G401 (cell line): ENCODE data around the gene KCNJ18. TPM values are rescaled to one million over a fixed set of nuclear protein-coding genes. Genes with fewer than 3 reads are reported as not detected.
"Not testable (repeated sequence)": the region's sequence is repeated elsewhere in the genome, so short reads cannot be mapped to it uniquely, and the experiment has no call there.

Experiments
- DNase-seq: peaks from one replicate; pipeline ENCODE4 v3.0.0-alpha.2; 2015; ENCODE audit warnings: low spot score
- in situ Hi-C: cut with HindIII; loops from 2 replicates; pipeline ENCODE4 v1.10.0; 2016; ENCODE audit warnings: low sequenced_read_pairs, mixed read lengths
- total RNA-seq: library from RNA; depleted of rRNA; stranded (reverse); fragments of >200 nt; shearing (Covaris generic); gene quantifications from 2 replicates; pipeline ENCODE4 v1.2.3, GENCODE V29; 2014

KCNJ18 gene
- total RNA-seq, 1 experiment from 2014 or later: not detected

DNA sequence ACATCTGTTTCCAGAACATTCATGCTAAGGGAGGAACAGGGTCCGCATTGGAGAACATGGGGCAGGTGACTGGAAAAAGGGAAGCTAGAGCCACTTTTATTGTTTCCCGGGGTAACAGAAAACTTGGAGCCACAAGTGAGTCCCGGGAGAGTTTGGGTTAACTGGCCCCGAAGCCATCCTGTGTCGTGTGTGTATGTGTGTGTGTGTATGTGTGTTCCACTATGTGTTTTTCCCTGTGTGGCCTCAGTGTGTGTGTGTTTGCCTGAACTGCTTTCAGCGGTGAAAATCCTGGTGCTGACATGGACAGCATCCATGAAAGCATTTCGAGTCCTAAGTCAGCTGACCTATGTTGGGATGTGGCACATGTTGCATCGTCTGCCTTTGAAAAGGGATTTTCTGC, 20.7 kb downstream of the KCNJ18 start:
- in situ Hi-C loops, DNase-seq: not testable (repeated sequence)

DNA sequence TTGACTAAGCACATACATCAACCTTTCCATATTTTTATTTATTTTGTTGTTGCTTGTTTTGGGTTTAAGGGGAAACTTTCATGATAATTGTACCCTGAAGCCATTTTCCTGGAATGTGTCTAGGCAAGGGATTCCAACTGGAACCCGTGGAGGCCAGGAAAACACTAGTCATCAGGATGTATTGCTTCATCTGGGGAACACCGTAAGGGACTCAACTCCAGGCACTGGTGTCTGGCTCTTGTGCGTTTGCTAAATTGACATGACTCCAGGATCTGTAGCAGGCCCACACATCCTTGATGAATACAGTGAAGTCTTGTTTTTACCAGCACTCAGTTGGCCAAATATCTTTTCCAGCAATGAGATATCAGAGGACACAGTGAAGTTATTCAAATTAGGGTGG, 21.3 kb downstream of the KCNJ18 start:
- in situ Hi-C loops, DNase-seq: not testable (repeated sequence)

DNA sequence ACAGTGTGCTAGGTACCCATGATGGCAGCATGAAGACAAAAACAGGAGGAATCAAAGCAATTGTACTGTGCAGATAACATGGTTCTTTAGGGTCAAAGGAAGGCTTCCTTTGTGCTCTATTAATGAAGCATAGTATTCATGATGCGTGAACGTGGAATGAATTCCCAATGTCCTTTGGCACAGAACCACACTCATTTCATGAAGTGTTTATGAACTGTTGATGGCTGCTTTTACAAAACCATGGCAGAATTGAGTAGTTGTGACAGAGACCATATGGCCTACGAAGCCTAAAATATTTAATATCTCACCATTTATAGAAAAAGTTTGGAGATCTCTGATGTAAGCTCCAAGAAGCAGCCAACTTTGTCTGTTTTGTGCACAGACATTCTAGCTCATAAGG, 22.4 kb downstream of the KCNJ18 start:
- DNase-seq, in situ Hi-C loops: not testable (repeated sequence)

DNA sequence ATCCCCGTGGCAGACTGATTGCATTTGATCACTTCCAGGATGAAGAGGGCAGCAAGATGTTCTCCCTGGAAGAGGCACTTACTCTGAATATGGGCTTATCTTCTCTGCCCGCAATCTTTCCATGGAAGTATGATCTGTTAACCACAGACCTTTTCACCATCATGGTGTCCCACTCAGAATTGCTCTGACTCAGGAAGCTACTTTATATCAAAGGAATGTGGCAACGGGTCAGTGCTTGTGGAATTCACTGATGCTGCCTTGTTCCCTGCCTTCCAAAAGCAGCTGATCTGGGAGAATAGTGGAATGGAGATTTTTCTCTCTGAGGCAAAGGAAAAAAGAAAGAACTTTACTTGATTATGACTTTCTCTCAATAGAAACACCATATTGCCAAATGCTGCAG, 23.6 kb downstream of the KCNJ18 start:
- DNase-seq, in situ Hi-C loops: not testable (repeated sequence)

DNA sequence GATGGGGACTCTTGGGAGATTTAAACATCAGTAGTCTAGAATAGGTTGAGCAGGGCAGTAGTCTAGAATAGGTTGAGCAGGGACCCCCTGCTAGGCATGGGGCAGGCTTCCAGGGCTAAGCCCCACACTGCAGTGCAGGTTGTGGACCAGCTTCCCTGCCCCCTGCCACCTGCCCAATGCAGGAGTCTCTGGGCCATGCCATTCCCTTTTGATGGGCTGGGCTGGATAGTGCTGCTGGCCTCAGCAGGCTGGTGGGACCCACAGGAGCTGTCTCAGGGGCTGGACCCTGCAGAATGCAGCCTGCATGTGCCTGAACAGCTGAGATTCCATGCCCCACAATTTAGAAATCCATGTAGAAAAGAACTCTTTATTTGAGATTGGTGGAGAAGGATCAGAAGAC, 26.6 kb downstream of the KCNJ18 start:
- DNase-seq, in situ Hi-C loops: not testable (repeated sequence)

DNA sequence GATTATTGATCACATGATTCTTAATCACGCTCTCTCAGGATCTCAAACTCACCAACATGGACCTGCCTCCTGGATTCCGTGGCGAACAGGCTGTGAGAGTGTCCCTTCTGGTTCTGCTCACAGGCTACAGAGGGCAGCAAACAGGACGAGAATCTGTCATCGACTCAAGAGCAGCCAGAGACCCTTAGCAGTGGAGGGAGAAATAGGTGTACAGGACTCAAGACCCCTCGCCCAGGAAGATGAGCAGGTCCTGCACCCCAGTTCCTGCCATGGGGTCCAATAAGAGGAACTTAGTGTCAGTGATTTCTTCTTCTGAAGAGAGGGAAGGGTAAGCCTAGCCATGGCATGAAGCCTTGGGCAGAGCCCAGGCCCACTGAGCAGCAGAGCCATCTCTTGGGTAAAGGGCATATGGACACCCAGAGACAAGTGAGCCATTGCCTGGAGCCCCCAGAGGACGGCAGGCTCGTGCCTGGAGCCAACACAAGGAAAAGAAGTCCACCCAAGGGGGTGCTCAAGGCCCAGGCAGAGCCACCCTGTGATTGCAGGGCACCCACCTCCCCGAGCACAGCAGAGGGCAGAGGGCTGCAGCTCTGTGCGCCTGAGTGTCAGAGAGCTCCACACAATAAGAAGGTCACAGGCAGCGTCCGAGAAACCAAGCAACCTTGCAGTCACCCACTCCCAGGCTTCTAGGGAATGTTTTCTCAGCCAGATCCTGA, 27.3 kb downstream of the KCNJ18 start:
- DNase-seq, in situ Hi-C loops: not testable (repeated sequence)

DNA sequence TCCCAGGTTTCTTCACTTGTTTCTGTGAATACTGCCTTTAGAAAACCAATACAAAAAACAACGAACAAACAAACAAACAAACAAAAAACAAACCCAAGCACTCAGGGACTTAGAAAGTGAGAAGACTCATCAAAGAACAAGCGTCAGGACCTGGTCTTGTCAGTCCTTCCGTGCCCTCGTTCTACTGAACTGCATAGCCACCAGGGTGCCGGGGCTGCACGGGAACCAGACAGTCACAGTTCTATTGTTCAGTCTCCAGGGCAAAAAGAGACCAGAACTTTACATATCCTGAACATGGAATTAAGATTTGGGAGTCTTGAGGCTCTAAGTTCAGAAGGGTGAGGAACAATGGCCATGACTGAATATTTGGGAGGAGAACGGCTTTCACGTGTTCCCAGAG, 28.2 kb downstream of the KCNJ18 start:
- in situ Hi-C loops, DNase-seq: not testable (repeated sequence)

DNA sequence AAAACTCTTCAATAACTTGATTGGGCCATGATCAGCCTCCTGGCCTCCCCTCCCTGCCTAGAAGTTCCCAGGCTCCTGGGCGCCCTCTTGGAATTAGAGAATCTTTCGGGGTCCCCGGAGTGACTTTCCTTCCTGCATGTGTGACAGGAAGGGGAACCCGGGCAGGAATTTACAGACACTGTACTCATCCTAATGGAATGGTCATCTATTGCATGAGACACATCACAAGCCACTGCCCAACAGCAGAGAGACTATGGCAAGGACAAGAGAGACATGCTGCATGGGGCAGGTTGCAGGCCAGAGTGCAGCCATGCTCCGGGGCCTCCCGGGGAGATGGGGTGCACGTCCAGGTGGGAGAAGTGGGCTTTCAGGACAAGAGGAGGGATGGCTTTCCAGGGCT, 29.9 kb downstream of the KCNJ18 start:
- in situ Hi-C loops: not testable (repeated sequence)

DNA sequence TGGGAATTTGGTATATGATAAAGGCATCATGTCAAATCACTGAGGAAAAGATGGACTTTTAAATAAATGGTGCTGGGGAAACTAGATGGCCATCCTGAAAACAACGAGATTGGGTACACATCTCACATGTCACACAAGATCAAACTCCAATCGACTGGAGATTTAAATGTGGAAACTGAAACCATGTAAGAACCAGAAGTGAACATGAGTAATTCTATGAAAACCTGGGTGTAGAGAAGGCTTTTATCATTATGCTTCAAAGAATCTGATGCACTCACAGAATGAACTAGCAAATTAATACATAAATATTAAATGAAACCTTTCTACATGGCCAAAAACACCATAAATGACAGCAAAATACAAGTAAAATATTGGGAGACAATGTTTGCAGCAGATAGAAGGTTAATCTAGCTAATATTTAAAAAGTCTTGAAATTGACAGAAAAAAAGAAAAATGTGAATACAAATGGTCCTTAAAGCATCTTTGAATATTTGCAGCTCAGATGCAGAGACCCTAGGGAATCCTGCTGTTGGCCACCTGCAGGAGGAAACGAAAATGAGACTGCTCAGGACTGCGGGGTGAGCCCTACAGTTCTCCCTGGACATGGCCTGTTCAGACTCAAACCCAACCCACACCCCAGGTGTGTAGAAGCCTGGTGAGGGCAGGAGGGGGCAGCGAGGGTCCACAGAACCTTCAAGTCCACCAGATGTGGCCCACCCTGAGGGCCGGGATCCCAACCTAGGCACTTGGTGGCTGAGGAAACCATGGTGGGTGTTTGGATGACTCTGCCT, 32.1 kb downstream of the KCNJ18 start:
- DNase-seq, in situ Hi-C loops: not testable (repeated sequence)

More for the DNA sequence above, 29.9 kb downstream of the KCNJ18 start:
- DNase-seq: not testable (repeated sequence)

DNA sequence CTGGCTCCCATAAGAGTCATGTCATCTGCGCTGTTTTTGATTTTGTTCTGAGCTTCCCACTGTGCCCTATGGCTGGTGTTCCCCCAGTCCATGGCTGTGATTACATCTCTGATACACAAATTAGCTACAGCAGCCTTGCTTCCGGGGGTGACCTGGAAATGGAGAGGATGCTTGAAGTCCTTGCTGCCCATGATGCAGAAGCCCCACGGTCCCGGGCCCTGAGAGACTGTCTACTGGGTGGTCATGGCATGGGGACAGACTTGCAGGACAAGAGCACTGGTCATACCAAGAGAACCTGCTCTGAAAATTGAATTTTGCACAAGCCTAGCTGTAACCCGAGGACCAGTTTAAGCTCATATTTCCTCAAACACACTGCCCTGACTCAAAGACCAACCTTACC, 38.8 kb downstream of the KCNJ18 start:
- in situ Hi-C loops, DNase-seq: not testable (repeated sequence)

DNA sequence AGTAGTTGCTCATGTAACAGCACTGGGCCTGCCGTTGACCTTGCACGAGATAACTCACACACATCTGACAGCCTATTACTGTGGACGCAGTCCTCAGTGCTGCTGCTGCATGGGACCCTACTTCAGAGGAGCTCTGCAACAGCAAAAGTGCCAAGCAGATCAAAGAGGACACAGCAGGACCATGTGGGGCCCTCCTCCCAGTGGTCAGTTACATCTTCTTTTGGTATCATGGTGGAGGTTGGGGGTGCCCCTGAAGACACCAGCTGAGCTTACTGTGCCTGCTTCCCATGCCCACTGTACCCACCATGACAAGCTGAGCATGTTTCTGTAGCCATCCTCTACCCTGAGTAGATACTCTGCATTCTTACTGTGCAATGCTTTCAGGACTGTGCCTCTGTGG, 41.6 kb downstream of the KCNJ18 start:
- DNase-seq, in situ Hi-C loops: not testable (repeated sequence)

DNA sequence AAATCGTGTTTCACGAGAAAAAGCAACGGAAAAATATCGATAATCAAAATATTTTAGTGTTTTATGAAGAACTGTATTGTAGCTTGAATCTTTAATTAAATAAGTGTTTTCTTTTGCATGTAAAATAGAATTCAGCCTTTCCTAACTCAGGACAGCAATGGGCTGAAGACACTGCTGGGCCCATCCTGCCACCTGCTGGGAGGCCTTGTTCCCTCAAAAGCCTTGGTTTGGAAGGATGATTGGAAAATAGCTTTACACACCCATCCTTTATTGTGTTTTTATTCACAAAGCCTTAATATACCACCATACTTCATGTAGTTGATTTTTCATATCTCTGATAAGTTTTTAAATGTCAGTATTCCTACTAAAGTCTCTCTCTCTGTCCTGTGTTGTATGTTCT, 43.5 kb downstream of the KCNJ18 start:
- in situ Hi-C loops, DNase-seq: not testable (repeated sequence)

DNA sequence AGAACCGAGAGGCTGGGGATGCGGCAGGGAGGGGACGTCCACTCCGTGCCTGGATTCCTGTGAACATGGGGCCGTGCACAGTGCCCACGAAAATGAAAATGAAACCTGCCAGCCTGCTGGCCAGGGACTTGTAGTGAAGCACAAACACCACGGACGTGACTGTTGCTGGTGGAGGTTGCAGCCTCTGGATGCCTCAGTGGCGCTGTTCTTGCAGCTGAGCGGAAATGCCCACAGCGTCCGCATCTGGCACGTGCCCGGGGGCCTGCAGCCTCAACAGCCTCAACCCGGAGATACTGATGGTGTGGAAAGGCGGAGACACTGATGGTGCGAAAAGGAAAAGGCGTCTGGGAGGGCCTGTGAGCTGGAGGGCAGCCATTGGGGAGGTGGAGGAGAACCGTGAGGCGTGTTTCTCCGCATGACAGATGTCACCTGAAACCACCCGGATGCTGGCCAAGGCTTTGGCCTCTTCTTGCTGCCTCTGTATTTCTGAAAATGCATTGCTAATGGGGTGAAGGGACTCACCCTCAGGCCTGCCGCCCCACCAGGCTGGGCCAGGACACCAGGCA, 44.8 kb downstream of the KCNJ18 start:
- in situ Hi-C loops, DNase-seq: not testable (repeated sequence)

DNA sequence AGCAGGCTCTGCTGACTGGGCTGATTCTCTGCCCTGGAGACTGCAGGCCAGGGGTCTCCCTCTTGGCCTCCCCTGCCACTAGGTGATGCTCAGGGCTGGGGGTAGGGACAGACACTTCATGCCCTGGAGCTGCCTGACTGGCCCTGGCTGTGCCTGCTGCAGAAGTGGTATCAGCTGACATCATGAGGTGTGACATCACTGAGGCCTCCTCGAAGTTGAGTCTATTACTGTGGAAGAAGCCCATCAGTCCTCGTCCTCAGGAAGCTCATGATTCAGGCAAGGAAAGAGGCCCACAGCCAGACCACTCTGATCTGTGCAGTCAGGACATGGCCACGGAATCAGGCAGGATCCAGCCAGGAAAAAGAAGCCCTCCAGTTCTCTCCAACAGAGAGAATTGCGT, 45.9 kb downstream of the KCNJ18 start:
- in situ Hi-C loops, DNase-seq: not testable (repeated sequence)

DNA sequence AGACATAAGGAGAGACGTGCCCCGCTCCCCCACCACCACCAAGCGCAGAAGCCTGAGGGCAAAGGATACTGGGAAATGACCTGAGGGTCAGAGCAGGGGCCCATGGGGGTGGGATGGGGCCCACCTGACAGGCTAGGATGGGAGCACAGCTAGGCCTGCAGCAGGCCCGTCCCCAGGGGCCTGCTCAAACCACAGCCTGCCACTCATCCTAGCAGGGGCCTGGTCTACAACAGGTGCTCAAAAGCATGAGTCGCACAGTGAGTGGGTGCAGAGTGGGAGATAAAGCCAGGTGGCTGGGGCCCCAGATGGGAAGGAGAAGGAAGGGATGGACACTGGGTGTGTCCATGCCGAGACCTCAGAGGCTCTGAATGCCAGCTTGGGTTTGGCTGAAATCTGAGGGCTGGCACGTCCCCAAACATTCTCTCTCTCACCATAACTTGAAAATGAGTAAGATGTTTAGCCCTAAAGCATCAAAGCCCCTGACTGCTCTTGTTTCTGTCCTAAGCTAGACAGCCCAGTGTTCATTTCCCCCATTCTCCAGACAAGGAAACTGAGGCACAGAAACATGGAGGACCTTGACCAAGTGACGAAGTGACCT, 46.7 kb downstream of the KCNJ18 start:
- DNase-seq, in situ Hi-C loops: not testable (repeated sequence)

DNA sequence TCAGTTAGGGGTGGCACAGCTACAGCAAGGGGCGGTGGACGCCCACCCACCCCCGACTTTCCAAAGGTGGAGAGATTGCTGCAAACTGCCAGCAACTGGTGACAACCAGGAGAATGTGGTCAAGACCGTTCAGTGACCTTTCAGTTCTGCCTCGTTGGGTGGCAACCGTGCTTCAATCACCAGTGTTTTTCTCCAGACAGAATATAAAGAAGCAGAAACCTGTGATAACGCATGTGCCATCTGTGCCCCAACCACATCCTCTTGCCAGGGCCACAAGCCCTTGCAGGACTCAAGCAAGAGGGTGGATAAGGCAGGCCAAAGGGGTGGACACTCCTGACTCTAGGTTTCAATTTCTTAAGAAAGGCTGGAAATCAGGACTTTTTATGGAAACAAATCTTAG, 47.2 kb downstream of the KCNJ18 start:
- in situ Hi-C loops, DNase-seq: not testable (repeated sequence)

DNA sequence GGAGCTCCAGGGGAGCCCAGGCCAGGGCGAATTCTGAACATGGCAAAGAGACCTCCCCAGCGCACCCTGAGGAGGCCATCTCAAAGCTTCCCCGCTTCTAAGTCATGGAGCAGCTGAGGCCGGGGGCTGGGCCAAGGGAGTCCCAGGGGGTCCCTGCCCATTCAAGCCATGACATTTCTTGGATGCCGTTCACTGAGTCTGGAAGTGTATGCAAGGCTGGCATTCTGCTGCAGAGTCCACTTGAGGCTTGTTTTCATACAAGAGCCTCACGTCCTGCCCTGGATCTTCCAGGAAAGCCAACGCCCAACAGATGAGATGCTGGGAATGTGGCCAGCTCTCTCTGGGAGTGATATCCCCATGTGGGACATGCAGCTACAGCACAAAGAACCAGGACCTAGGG, 48.5 kb downstream of the KCNJ18 start:
- in situ Hi-C loops, DNase-seq: not testable (repeated sequence)

DNA sequence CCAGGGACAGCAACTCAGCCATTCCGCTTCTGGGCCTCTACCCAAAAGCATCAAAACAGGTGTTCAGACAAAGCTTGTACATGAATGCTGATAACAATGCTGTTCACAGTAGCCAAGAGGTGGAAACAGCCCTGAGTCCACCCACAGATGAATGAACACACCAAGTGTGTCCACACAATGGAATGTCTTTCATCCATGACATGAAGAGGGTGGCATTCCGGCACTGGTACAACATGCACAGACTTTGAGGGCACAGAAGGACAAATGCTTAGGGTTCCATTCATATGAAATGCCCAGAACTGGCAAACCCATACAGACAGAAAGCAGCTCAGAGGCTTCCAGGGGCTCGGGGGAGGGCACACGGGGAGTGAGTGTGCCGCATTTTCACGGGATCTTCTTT, 49.2 kb downstream of the KCNJ18 start:
- in situ Hi-C loops, DNase-seq: not testable (repeated sequence)

DNA sequence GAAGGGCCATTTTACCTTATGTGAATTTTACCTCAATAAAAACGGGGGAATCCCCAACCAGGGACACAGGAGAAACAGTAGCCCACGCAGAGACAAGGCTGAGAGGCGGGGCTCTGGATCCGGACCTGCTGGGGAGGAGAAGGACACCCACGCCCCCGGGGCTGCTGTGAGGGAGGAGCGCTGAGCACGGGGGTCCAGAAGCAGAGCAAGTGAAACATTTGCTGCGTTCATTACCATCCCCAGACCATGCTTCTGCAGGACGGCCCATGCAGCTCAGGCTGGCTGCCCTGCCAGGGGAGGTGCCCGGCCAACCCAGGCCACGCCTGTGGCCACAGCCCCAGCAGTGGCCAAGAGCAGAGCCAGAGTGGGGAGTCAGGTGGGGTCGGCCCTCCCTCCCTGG, 50.0 kb downstream of the KCNJ18 start:
- DNase-seq: no peak
- in situ Hi-C loops: no loop called here

DNA sequence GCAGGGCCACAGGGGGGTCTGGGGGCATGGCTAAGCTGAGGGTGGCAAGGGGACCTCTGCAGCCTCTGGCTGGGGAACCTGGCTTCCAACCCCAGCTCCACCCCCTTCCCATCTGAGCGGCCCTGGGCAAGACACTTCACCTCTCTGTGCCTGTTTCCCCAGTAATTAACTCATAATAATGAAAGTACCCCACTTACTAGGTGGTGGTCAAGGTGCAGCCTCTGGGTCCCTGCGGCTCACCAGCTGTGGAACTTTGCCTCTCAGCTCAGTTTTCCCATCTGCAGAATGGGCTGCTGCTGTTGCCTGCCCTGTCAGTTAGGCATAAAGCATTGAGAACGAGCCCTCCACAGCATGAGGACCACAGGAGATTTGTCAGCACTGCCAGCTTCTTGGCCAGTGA, 51.8 kb downstream of the KCNJ18 start:
- DNase-seq, in situ Hi-C loops: not testable (repeated sequence)
